NCI-H2081 treated with DMSO at 0.1 percent for 48 hours (cell line): ENCODE data around the gene DLG2.
"Not testable (repeated sequence)": the region's sequence is repeated elsewhere in the genome, so short reads cannot be mapped to it uniquely, and the experiment has no call there.

Experiments used
- DNase-seq: peaks from one replicate; lab custom pipeline; 2025; lab: John Stamatoyannopoulos, UW

The DLG2 gene

DNA sequence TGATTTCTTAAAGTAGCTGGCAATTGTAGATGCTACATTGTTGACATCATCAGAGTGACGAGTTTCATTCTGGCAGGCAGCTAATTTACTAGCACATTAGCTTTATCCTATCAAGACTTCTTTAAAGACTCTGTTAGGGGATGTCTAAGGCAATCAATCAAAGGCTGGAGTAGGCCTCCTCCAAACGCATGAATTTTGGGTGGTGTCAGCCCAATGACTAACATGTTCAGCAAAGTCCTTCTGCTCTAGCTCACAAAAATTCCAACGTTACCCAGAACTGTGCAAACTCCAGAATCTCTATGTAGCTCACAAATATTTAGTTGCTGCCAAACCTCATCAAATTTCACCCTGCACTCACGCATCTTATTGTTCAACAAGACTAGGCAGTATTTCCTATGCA, 395.6 kb downstream of the DLG2 start:
- no peak for DNase-seq

DNA sequence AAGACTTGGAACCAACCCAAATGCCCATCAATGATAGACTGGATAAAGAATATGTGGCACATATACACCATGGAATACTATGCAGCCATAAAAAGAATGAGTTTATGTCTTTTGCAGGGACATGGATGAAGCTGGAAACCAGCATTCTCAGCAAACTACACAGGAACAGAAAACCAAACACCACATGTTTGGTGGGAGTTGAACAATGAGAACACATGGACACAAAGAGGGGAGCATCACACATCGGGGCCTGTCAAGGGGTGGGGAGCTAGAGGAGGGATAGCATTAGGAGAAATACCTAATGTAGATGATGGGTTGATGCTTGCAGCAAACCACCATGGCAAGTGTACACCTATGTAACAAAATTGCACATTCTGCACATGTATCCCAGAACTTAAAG, 397.4 kb downstream of the DLG2 start:
- DNase-seq = not testable (repeated sequence)

DNA sequence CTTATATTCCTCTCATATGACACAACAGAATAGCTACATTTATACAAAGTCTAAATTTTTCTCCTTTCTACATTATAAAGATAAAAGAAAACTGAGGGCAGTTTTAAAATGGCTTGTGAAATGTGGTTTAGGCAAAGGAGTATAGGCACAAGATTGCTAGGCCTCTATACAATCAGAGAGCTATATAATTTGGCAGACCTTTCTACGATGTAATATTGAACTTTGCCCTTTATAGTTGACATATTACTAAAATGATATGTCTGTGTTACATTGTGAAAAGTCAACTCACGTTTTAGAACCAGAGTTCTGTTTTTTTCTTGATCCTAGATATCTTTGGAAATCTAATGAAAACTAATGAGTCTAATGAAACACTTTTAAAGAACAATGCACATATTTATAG, 430.2 kb downstream of the DLG2 start:
- no peak for DNase-seq

GRCh38 chr11:85195934-85196333, 431.2 kb downstream of the DLG2 start:
- DNase-seq = no peak

DNA sequence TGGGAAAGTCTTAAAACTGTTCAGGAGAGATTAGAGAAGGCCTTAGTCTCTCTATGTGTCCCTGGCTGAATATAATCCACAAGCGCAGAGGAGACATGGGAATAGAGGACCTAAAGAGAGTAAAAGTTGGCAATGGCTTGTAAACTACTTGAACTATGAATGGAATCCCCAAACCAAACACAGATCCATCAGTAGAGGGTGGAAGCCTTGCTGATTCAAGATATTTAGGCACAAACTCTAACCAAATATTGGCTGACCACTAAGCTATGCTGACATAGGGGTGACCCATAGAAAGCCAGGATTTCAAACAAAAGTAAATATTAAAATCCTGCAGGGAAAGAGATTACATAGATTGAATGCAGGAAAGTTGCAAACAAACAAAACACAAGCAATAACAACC, 439.2 kb downstream of the DLG2 start:
- no peak for DNase-seq

DNA sequence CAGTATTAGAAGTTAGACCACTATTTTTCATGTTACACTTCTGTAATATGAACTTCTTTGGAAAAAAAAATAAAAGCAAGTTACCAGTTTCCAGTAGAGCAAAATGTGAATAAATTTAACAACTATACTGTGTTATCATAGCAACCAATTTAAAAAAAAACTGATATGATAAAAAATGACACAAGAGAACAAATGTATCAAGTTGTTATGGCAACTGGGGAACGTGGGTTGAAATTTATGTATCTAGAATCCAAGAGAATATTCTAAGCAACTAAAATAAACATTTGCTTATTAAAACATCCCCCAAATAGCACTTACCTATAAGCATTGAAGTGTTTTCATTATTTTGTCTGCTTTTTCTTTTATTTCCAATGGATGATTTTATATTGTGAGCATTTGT, 442.4 kb downstream of the DLG2 start:
- no peak for DNase-seq

GRCh38 chr11:85182441-85183387, 444.4 kb downstream of the DLG2 start:
- DNase-seq = peak; percentile 36

GRCh38 chr11:85180528-85180927, 446.6 kb downstream of the DLG2 start:
- no peak for DNase-seq

DNA sequence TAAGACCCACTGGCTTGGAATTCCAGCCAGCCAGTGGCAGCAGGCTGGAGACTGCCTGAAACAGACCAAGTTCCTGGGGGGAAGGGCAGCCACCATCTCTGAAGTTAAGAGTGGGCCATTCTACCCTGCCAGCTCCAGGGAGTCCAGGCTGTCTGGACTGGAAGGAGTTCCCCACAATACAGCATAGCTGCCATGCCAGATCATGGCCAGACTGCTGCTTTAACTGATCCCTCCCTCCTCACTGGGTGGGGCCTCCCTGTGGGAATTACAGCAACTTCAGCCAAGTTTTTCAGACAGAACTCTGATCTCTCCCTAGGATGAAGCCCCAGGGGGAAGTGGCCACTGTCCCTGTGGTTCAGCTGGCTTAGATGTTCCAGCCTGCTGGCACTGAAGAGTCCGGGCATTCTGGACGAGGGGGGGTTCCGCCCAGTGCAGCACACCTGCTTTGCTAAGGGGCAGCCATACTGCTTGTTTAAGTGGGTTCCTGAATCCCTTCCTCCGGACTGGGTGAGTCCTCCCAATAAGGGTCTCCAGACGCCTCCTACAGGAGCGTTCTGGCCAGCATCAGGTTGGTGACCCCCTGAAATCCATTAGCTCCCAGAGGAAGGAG, 455.4 kb downstream of the DLG2 start:
- DNase-seq = no peak

- no peak for DNase-seq
These were observed 457.0 kb downstream of the DLG2 start for GRCh38 chr11:85170184-85170583.

DNA sequence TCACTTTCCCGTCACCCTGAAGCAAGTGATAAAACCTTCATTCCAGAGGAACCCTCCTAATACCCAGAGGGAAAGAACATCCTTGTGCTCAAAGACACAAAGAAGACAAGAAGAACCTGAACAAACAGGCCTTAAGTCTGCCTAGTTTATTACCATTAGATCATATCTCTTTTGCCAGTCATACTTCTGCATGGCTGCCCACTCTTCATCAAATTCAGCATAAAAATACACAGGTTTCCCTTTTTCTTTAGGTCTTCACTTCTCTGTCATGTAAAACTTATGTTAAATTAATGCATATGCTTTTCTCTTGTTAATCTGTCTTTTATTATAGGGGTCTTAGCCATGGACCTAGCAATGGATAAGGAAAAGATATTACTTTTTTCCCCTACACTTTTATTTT, 459.7 kb downstream of the DLG2 start:
- no peak for DNase-seq

- DNase-seq = no peak
These were observed 460.1 kb downstream of the DLG2 start for GRCh38 chr11:85167038-85167437.

GRCh38 chr11:85165819-85166218, 461.3 kb downstream of the DLG2 start:
- no peak for DNase-seq

DNA sequence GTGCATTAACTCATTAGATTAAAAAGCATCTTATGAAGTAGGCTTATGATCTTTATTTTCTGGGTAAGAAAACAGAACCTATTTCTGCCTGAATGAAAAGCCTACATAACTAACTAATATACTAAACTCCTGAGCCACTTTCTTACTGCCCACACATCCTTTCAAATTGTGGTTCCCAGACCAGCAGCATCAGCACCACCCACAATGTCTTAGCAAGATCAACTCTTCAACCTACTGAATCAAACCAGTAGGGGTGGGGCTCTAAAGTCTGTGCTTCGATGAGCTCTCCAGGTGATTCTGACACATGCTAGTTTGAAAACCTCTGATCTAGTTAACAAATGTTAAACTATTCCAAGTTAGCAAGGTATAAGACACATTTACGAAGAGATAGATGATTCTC, 462.4 kb downstream of the DLG2 start:
- DNase-seq = no peak

DNA sequence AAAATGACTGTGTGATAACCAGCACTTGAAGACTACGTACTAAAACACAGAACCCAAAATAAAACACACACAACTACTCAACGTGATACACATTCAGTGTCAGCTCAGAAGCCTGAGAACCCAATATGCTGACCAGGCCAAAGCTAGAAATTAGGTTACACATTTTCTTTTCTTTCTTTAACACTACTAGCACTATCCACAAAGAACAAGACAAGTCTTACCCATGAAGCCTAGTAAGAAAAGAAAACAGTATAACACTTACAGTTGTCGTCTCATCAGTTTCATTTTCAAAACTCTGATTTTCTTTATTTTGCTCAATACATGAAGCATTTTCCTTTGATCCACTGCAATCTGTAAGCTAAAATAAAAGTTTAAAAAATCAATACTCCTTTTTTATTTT, 472.9 kb downstream of the DLG2 start:
- no peak for DNase-seq

GRCh38 chr11:85137597-85137996, 489.5 kb downstream of the DLG2 start:
- DNase-seq = no peak

GRCh38 chr11:85133636-85134035, 493.5 kb downstream of the DLG2 start:
- no peak for DNase-seq

DNA sequence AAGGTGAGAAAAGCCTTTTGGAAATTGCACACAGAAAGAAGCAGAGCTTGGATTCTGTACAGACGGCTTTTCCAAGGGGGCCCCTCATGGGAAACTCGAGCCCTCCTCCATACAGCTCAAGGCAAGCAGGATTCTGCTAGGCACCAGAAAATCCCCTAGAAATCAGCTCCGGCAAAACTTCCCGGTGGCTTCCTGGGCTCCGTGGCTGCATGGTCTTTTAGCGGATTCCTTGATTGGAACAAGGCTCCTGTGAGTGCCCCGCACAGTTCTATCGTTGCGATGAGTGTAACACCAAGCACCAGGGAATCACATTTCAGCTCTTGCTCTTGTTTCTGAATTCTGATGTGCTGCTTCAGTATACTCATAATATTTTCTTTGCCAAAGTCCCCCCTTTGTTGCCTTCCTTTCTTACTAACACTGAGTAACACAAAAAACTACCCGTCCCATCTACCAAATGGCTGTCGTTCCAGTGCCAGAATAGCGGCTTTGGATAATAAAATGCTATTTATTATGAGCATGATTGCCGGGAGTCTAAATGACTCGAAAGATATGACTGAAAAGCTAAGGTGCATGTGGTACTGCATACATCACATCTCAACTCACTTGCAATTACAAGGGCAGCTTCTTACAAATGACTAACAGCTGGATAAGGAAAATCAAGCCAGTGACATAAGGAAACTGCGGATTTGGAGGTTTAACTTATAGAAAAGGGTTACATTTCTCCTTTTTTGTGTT, 494.1 kb downstream of the DLG2 start:
- no peak for DNase-seq

GRCh38 chr11:85127349-85127748, 499.8 kb downstream of the DLG2 start:
- DNase-seq = no peak

DNA sequence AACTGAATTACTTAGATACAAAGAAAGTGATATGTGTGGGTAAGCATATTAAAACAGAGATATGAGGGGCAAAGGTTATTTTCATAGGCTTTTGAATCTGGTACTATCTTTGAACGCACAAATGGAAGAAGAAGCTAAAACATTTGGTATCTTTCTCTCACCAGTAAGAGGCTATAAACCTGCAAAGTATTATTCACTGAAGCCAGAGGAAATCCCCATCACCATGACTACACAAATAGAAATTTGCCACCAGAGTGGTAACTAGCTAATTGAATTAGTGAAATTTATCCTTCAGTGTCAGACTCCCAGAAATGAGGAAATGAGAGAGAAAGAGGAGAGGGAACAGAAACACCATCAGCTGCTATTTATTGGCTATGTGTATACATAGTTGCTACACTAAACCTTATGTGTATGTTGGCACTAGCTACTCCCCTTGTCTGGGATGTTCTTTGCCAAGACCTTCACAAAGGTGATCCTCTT, 503.4 kb downstream of the DLG2 start:
- no peak for DNase-seq

- DNase-seq = no peak
These were observed 509.0 kb downstream of the DLG2 start for GRCh38 chr11:85118151-85118550.

DNA sequence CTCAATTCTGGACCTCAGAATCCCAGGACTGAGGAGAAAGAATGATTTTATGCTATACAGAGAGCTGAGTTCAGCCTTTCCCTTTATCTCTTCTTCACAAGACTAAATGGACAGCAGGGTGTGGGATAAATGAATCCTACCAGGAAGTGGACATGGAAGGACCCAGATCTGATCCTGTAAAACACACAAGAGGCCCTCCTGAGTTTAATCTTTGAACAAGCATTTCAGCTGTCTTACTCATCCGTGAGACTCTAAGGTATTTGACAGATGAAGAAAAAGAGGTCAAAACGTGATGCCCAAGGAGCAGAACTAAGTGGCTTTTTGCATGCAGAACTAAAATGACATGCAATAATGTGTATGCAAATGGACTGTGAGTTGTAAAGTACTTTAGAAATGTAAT, 511.3 kb downstream of the DLG2 start:
- no peak for DNase-seq

GRCh38 chr11:85114786-85115185, 512.4 kb downstream of the DLG2 start:
- no peak for DNase-seq
